Kidney epithelial cell (primary cell): Measurements from ENCODE around the gene UBE2E1. TPM values are rescaled to one million over a fixed set of nuclear protein-coding genes. Genes with fewer than 3 reads are reported as not detected.

Experiments used
- DNase-seq: peaks from one replicate; pipeline ENCODE4 v3.0.0-alpha.2; 2010; ENCODE audit warnings: low read depth
- H3K27me3 ChIP-seq: 2 replicates; pipeline ENCODE4 v1.6.0; 2011; ENCODE audit warnings: low read length; ENCODE audit not compliant: control insufficient read depth, insufficient read depth
- H3K36me3 ChIP-seq: 2 replicates; pipeline ENCODE4 v1.5.1; 2011; ENCODE audit warnings: low read length; ENCODE audit not compliant: control insufficient read depth, insufficient read depth
- H3K4me3 ChIP-seq: 2 replicates; pipeline ENCODE4 v1.5.1; 2011; ENCODE audit warnings: low read depth, mild to moderate bottlenecking, control low read depth, low read length
- total RNA-seq: library from RNA; depleted of rRNA; stranded (reverse); fragments of >200 nt; gene quantifications from 2 replicates; pipeline ENCODE4 v1.2.3, GENCODE V29; 2015
- TF ChIP-seq, protein P1 (sequence below): IDR thresholded peaks from 2 replicates; pipeline ENCODE4 v1.5.1; 2011; ENCODE audit warnings: mild to moderate bottlenecking, moderate library complexity, low read length, control low read depth, inconsistent platforms; ENCODE audit not compliant: insufficient read depth, poor library complexity, severe bottlenecking

The UBE2E1 gene
- total RNA-seq, 1 donor from 2014 or later, result 68.4 TPM

DNA sequence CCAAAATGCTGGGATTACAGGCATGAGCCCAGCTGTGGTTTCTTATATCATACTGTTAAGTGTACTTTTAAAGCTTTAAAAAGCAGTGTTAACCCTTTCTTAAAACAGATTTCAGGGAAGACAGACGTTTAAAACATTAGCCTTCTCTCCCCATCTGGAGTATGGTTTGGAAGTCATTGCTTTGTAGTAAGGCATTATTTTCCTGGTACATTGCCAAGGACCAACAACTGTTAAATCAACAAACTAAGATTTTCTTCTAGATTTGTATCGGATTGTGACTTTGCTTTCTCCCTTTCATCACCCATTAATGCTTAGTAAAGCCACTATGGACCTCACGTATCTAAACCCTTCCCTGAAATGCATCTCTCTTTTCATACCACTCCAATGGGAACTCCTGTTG is 50.5 kb downstream of the UBE2E1 start:
- Histone ChIP-seq H3K27me3 (no peaks in the 10 kb centered on the region), H3K36me3 (no peaks in the 10 kb centered on the region), H3K4me3 (no peak overlapping the region)
- TF ChIP-seq, protein P1, sequence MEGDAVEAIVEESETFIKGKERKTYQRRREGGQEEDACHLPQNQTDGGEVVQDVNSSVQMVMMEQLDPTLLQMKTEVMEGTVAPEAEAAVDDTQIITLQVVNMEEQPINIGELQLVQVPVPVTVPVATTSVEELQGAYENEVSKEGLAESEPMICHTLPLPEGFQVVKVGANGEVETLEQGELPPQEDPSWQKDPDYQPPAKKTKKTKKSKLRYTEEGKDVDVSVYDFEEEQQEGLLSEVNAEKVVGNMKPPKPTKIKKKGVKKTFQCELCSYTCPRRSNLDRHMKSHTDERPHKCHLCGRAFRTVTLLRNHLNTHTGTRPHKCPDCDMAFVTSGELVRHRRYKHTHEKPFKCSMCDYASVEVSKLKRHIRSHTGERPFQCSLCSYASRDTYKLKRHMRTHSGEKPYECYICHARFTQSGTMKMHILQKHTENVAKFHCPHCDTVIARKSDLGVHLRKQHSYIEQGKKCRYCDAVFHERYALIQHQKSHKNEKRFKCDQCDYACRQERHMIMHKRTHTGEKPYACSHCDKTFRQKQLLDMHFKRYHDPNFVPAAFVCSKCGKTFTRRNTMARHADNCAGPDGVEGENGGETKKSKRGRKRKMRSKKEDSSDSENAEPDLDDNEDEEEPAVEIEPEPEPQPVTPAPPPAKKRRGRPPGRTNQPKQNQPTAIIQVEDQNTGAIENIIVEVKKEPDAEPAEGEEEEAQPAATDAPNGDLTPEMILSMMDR, result no peak
- DNase-seq, result no peak

DNA sequence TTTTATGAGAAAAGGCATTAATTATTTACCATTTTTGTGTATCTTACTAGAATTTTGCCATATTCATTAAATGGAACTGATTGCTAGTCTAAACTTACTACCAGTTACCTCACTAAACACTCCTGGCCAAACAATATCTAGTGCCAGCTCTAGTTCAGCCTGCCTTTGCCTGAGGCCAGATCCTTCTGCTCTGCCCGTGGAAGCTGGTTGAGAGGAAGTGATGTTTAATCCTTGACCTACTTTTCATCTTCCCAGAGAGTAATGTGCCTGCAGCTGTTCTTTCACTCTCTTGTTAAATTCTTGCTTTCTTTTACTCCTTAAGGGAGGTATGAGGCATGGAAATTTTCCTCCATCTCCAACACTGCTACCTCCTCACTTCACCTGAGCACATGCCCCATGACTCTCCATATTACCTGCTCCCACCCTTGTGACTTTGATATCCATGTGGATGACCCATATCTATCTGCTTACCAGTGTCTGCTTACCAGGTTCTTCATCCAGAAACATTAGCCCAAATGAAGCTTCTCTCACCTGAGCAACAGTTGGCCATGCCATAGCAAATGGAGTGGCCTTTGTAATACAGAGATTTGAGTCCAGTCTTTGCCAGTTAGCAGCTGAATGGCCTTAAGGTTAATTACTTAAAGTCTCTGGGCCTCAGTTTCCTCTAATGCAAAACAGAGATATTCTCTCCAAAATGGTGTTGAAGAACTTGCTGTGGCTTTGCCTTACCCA is 53.4 kb downstream of the UBE2E1 start:
- no peak for DNase-seq
- H3K36me3 ChIP-seq, result no peaks in the 10 kb centered on the region
- TF ChIP-seq, protein P1, result no peak
- no peaks in the 10 kb centered on the region for H3K27me3 ChIP-seq
- no peak overlapping the region for H3K4me3 ChIP-seq

DNA sequence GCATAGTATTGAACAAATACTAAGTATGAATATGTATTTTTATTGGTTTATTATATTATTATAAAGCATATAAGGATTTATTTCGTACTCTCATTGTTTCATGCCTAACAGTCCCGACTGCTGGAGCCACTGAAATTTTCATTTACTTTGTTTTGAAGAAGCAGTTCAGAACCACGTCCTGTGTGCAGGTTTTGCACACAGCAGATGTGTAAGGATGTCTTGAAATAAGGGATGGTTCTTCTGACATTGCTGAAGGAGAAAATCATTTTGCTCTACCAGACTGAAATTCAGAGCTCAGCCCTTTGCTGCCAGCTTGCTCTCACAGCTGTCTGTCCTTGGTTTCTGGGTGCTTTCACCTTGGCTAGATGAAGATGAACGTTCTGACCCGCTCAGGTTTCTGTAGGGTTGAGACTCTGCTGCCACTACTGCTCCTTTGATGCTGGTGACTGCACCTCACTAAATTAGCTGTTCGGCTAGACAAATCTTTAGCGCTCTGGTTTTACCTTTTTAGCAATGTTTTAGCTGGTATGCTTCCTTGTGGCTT is 54.2 kb downstream of the UBE2E1 start:
- Histone ChIP-seq H3K27me3 (no peaks in the 10 kb centered on the region), H3K4me3 (no peak overlapping the region), H3K36me3 (no peaks in the 10 kb centered on the region)
- TF ChIP-seq, protein P1, result no peak
- DNase-seq, result no peak

DNA sequence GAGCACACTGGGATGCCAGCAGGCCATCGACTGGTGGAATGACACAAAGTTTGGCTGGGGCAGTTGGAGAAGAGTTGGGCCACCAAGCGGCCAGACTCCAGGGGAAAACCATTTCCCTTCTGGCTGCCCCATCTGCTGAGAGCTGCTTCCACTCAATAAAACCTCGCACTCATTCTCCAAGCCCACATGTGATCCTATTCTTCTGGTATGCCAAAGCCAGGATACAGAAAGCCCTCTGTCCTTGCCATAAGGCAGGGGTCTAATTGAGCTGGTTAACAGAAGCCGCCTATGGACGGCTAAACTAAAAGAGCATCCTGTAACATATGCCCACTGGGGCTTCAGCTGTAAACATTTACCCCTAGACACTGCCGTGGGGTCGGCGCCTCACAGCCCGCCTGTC is 55.9 kb downstream of the UBE2E1 start:
- TF ChIP-seq, protein P1, result no peak

DNA sequence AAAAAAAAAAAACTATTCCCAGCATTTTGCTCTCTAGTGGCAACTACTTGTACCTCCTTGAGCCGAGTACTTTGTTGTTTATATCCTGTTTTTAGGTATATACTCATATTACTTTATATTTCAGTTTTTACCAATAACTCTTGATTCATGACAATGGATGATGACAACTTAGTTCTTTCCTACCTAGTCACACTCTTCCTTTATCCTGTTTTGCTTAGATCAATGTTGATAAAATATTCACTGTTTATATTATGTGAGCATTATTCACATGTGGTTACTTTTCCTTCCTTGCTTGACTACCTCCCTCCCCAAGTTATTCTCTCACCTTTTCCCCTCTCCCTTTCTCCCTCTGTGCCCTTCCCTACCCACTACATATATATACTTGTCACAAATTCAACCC is 57.3 kb downstream of the UBE2E1 start:
- TF ChIP-seq, protein P1, result no peak
- H3K4me3 ChIP-seq, result no peak overlapping the region
- no peaks in the 10 kb centered on the region for H3K36me3 ChIP-seq
- DNase-seq, result no peak
- no peaks in the 10 kb centered on the region for H3K27me3 ChIP-seq

More for the DNA sequence above, 55.9 kb downstream of the UBE2E1 start:
- Histone ChIP-seq H3K27me3 (no peaks in the 10 kb centered on the region), H3K4me3 (no peak overlapping the region), H3K36me3 (no peaks in the 10 kb centered on the region)
- no peak for DNase-seq

DNA sequence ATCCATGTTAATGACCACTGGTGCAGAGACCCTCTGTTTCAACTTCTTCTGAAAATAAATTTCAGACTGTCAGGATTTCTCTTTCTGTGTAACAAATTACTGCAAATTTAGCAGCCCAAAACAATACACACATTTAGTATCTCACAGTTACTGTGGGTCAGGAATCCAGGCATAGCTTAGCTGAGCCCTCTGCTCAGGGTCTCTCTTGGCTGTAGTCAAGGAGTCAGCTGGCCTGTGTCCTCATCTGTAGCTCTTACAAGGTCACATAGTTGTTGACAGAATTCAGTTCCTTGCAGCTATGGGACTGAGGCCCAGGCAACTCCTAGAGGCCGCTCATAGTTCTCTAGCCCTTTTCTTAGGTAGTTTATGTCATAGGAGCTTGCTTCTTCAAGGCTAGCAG is 59.2 kb downstream of the UBE2E1 start:
- DNase-seq, result no peak
- H3K36me3 ChIP-seq, result no peaks in the 10 kb centered on the region
- TF ChIP-seq, protein P1, result no peak
- no peaks in the 10 kb centered on the region for H3K27me3 ChIP-seq
- no peak overlapping the region for H3K4me3 ChIP-seq
